Activated CD4-positive, alpha-beta T cell treated with anti-CD3 and anti-CD28 coated beads, Interleukin-2, amount 10 ng/mL, durations not matched to agents 7 days and 5 days (primary cell): Measurements from ENCODE around the gene MYT1. TPM values are rescaled to one million over a fixed set of nuclear protein-coding genes. Genes with fewer than 3 reads are reported as not detected.
"Not testable (repeated sequence)": the region's sequence is repeated elsewhere in the genome, so short reads cannot be mapped to it uniquely, and the experiment has no call there.

Source experiments
- CTCF ChIA-PET: fragments of 350-600 bp; sonication (Branson Sonifier 250); formaldehyde crosslinking; loops from one replicate; lab custom pipeline; 2021; ENCODE audit warnings: antibody characterized with exemption; lab: Charles Lee
- POLR2A ChIA-PET: fragments of 350-600 bp; sonication (Branson Sonifier 250); formaldehyde crosslinking; loops from one replicate; lab custom pipeline; 2021; ENCODE audit warnings: antibody characterized with exemption; lab: Charles Lee
- DNase-seq: peaks from one replicate; pipeline ENCODE4 v3.0.0-alpha.2; 2020
- H3K27ac Mint-ChIP-seq: one replicate; pipeline ENCODE4 v1.8.0; 2021; ENCODE audit warnings: mild to moderate bottlenecking, moderate library complexity, mixed read lengths
- H3K27me3 Mint-ChIP-seq: one replicate; pipeline ENCODE4 v1.8.0; 2021; ENCODE audit warnings: mixed read lengths
- H3K36me3 Mint-ChIP-seq: one replicate; pipeline ENCODE4 v1.8.0; 2021; ENCODE audit warnings: low read depth, mixed read lengths
- H3K4me1 Mint-ChIP-seq: one replicate; pipeline ENCODE4 v1.8.0; 2021; ENCODE audit warnings: mixed read lengths
- H3K4me3 Mint-ChIP-seq: one replicate; pipeline ENCODE4 v1.8.0; 2021; ENCODE audit warnings: mild to moderate bottlenecking, moderate library complexity, mixed read lengths
- H3K9me3 Mint-ChIP-seq: one replicate; pipeline ENCODE4 v1.8.0; 2021; ENCODE audit warnings: mixed read lengths
- total RNA-seq, 2 experiments: library from RNA; stranded (reverse); gene quantifications; one replicate each; pipeline ENCODE4 v1.2.3, GENCODE V29; 2021

Gene MYT1
- total RNA-seq, 2 experiments from 2014 or later, result not detected

- no peaks in the 10 kb centered on the region for H3K36me3 Mint-ChIP-seq
- no peak overlapping the region for H3K4me3 Mint-ChIP-seq
- H3K9me3 Mint-ChIP-seq, result no peaks in the 10 kb centered on the region
- peaks cover 2% of the 10 kb centered on the region for H3K27me3 Mint-ChIP-seq
- DNase-seq, result no peak
- ChIA-PET POLR2A (no interaction called here), CTCF (no interaction called here)
- H3K27ac Mint-ChIP-seq, result no peak overlapping the region
- H3K4me1 Mint-ChIP-seq, result no peaks in the 10 kb centered on the region
Observed at GRCh38 chr20:64173116-64173515, 8.9 kb downstream of the MYT1 start.

DNA sequence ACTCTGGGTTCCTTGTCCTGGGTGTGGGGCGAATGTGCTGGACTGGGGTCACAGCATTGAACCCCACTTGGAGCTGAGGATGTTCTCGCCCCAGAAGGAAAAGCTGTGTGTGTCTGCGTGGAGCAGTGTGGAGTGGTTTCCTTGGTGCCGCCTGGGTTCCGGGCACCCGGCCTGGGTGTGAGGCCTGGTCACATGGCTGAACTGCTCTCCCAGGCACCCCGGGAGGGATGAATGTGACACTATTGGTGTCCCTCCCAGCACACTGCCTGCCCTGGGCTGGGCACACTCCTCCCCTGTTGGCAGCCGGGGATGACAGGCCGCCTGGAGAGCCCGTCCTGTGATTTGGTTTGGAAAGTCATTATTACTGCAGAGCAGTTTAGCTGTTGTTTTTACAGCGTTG lies 12.3 kb downstream of the MYT1 start:
- H3K9me3 Mint-ChIP-seq, result peaks cover 8% of the 10 kb centered on the region
- H3K27me3 Mint-ChIP-seq, result peaks cover 2% of the 10 kb centered on the region
- no peak for DNase-seq
- POLR2A ChIA-PET, result no interaction called here
- CTCF ChIA-PET, result no interaction called here
- no peak overlapping the region for H3K4me3 Mint-ChIP-seq
- H3K36me3 Mint-ChIP-seq, result no peaks in the 10 kb centered on the region
- no peak overlapping the region for H3K27ac Mint-ChIP-seq
- H3K4me1 Mint-ChIP-seq, result peaks cover 14% of the 10 kb centered on the region

- no peak overlapping the region for H3K4me3 Mint-ChIP-seq
- peaks cover 2% of the 10 kb centered on the region for H3K27me3 Mint-ChIP-seq
- no peak for DNase-seq
- peaks cover 14% of the 10 kb centered on the region for H3K4me1 Mint-ChIP-seq
- ChIA-PET POLR2A (no interaction called here), CTCF (no interaction called here)
- H3K36me3 Mint-ChIP-seq, result no peaks in the 10 kb centered on the region
- no peak overlapping the region for H3K27ac Mint-ChIP-seq
- peaks cover 8% of the 10 kb centered on the region for H3K9me3 Mint-ChIP-seq
Observed at GRCh38 chr20:64176971-64177370, 12.7 kb downstream of the MYT1 start.

GRCh38 chr20:64177384-64177783 lies 13.1 kb downstream of the MYT1 start:
- CTCF ChIA-PET, result no interaction called here
- no peak overlapping the region for H3K4me3 Mint-ChIP-seq
- no peak overlapping the region for H3K27ac Mint-ChIP-seq
- peaks cover 14% of the 10 kb centered on the region for H3K4me1 Mint-ChIP-seq
- POLR2A ChIA-PET, result no interaction called here
- H3K27me3 Mint-ChIP-seq, result peaks cover 2% of the 10 kb centered on the region
- no peaks in the 10 kb centered on the region for H3K36me3 Mint-ChIP-seq
- peaks cover 8% of the 10 kb centered on the region for H3K9me3 Mint-ChIP-seq
- no peak for DNase-seq

DNA sequence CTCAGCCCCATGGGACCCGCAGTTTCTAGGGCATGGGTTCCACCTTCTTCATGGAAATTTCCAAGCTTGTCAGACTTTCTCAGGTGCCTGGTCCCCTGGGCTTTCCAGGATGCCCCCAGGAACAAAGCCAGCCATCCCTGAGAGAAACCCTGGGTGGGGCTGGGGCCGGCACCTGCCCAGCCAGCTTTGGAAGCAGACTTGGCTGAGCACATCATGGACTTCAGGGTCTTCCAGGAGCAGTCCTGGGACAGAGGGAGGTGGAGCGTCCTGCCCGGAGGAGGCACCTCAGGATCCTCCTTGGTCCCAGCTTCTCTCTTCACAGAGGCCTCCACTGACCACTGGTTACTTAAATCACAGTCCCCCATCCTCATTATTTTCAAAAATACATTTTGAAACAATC lies 13.5 kb downstream of the MYT1 start:
- H3K36me3 Mint-ChIP-seq, result no peaks in the 10 kb centered on the region
- H3K4me1 Mint-ChIP-seq, result peaks cover 14% of the 10 kb centered on the region
- CTCF ChIA-PET, result no interaction called here
- no peak overlapping the region for H3K4me3 Mint-ChIP-seq
- DNase-seq, result no peak
- H3K27ac Mint-ChIP-seq, result no peak overlapping the region
- POLR2A ChIA-PET, result no interaction called here
- H3K9me3 Mint-ChIP-seq, result peaks cover 8% of the 10 kb centered on the region
- H3K27me3 Mint-ChIP-seq, result peaks cover 2% of the 10 kb centered on the region

DNA sequence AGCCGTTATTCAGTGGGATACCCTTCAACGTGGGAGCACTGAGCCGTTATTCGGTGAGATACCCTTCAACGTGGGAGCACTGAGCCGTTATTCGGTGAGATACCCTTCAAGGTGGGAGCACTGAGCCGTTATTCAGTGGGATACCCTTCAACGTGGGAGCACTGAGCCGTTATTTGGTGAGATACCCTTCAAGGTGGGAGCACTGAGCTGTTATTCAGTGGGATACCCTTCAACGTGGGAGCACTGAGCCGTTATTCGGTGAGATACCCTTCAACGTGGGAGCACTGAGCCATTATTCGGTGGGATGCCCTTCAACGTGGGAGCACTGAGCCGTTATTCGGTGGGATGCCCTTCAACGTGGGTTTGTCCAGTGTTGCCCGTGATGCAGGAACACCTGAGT lies 14.7 kb downstream of the MYT1 start:
- POLR2A ChIA-PET, H3K27ac Mint-ChIP-seq, H3K9me3 Mint-ChIP-seq, CTCF ChIA-PET, DNase-seq, H3K36me3 Mint-ChIP-seq, H3K4me3 Mint-ChIP-seq, H3K27me3 Mint-ChIP-seq: not testable (repeated sequence)
- peaks cover 14% of the 10 kb centered on the region for H3K4me1 Mint-ChIP-seq

DNA sequence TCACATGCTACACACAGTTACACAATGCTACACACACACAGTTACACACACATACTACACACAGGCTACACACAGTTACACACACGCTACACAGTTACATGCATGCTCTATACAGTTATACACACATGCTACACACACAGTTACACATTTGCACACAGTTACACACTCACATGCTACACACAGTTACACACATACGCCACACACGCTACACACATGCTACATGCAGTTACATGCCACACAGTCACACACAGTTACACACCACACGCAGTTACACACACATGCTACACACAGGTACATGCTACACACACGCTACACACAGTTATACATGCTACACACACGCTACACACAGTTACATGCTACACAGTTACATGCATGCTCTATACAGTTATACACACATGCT lies 15.6 kb downstream of the MYT1 start:
- H3K9me3 Mint-ChIP-seq, result peaks cover 8% of the 10 kb centered on the region
- H3K4me3 Mint-ChIP-seq, result no peak overlapping the region
- H3K27ac Mint-ChIP-seq, result no peak overlapping the region
- H3K27me3 Mint-ChIP-seq, result no peaks in the 10 kb centered on the region
- no peaks in the 10 kb centered on the region for H3K36me3 Mint-ChIP-seq
- DNase-seq, result no peak
- POLR2A ChIA-PET, result no interaction called here
- CTCF ChIA-PET, result no interaction called here
- H3K4me1 Mint-ChIP-seq, result peaks cover 19% of the 10 kb centered on the region

DNA sequence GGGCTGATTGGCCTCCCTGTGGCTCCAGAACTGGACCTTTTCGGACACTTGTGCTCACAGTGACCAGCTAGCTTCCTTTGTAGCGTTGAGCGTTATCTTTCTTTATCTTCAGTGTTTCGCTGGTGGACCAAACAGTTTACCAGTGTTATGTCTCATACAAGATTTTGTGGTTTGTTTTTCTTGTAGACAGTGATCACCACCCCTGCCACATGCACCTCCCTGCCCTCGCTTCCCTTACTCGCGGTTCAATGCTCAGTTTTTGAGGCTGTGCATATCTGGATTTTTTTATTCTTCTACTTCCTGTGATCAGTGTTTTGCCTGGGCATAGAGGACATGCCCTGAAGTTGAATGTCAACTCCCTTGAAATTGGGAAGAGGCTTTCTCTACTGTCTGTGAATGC lies 16.4 kb downstream of the MYT1 start:
- ChIA-PET CTCF (no interaction called here), POLR2A (no interaction called here)
- H3K36me3 Mint-ChIP-seq, result no peaks in the 10 kb centered on the region

GRCh38 chr20:64181391-64181790 lies 17.1 kb downstream of the MYT1 start:
- no peaks in the 10 kb centered on the region for H3K36me3 Mint-ChIP-seq
- ChIA-PET POLR2A (no interaction called here), CTCF (no interaction called here)
- H3K9me3 Mint-ChIP-seq, result peaks cover 9% of the 10 kb centered on the region
- no peak overlapping the region for H3K4me3 Mint-ChIP-seq
- H3K27ac Mint-ChIP-seq, result no peak overlapping the region
- H3K27me3 Mint-ChIP-seq, result no peaks in the 10 kb centered on the region
- H3K4me1 Mint-ChIP-seq, result peaks cover 28% of the 10 kb centered on the region
- no peak for DNase-seq

More for the DNA sequence above, 16.4 kb downstream of the MYT1 start:
- Mint-ChIP-seq H3K4me1 (peaks cover 27% of the 10 kb centered on the region), H3K9me3 (peaks cover 9% of the 10 kb centered on the region), H3K27me3 (no peaks in the 10 kb centered on the region), H3K27ac (no peak overlapping the region), H3K4me3 (no peak overlapping the region)
- peak; percentile 13 for DNase-seq

- H3K27me3 Mint-ChIP-seq, result no peaks in the 10 kb centered on the region
- peaks cover 28% of the 10 kb centered on the region for H3K4me1 Mint-ChIP-seq
- CTCF ChIA-PET, result no interaction called here
- POLR2A ChIA-PET, result no interaction called here
- peaks cover 9% of the 10 kb centered on the region for H3K9me3 Mint-ChIP-seq
- no peaks in the 10 kb centered on the region for H3K36me3 Mint-ChIP-seq
- no peak overlapping the region for H3K27ac Mint-ChIP-seq
- H3K4me3 Mint-ChIP-seq, result no peak overlapping the region
- DNase-seq, result no peak
Observed at GRCh38 chr20:64182146-64182865, 18.1 kb downstream of the MYT1 start.

GRCh38 chr20:64183313-64183712 lies 19.1 kb downstream of the MYT1 start:
- Mint-ChIP-seq H3K36me3 (no peaks in the 10 kb centered on the region), H3K4me3 (no peak overlapping the region), H3K4me1 (peaks cover 28% of the 10 kb centered on the region), H3K27ac (no peak overlapping the region), H3K9me3 (peaks cover 9% of the 10 kb centered on the region), H3K27me3 (no peaks in the 10 kb centered on the region)
- POLR2A ChIA-PET, result no interaction called here
- no peak for DNase-seq
- CTCF ChIA-PET, result interaction anchor here (0.7 to 2.1 kb wide), 3 partner anchors 10 to 1157 kb away, joined by 3 to 7 read pairs (median 4); no protein-coding TSS in a partner anchor

- Mint-ChIP-seq H3K9me3 (peaks cover 6% of the 10 kb centered on the region), H3K27ac (no peak overlapping the region), H3K36me3 (no peaks in the 10 kb centered on the region), H3K27me3 (no peaks in the 10 kb centered on the region), H3K4me3 (no peak overlapping the region), H3K4me1 (peaks cover 28% of the 10 kb centered on the region)
- ChIA-PET POLR2A (no interaction called here), CTCF (interaction anchor here (1.4 to 2.1 kb wide), 2 partner anchors 8 to 101 kb away, joined by 5 to 7 read pairs; no protein-coding TSS in a partner anchor)
- DNase-seq, result no peak
Observed at GRCh38 chr20:64184795-64185194, 20.5 kb downstream of the MYT1 start.

DNA sequence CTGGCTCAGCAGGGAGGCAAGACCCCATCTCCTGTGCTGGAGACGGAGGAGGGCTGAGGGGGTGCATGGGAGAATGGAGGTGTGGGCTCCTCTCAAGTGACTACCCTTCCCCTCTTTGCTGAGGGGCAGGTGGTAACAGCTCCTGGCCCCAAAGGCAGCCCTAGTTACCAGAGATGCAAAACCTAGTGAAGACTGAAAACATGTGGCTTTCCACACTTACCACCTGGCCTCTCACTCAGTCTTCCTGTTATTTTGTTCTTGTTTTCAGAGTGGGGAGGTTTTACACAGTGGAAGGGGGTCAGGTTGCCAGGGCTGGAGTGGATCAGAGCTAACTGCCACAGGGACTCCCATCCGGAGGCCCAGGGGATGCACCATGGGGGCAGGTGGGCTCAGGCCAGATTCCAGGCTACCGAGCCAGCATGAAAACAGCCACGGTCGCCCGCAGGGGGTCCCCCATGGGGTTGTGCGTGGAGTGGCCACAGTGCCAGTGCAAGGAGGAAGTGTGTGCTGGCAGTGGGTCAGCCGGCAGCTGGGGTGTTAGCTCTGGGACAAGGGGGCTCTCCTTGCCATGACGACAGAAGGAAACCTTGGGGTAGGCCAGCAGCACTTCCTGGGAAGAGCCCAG lies 21.1 kb downstream of the MYT1 start:
- POLR2A ChIA-PET, result no interaction called here
- peaks cover 22% of the 10 kb centered on the region for H3K4me1 Mint-ChIP-seq
- H3K36me3 Mint-ChIP-seq, result no peaks in the 10 kb centered on the region
- CTCF ChIA-PET, result interaction anchor here (1.4 to 2.1 kb wide), 2 partner anchors 8 to 100 kb away, joined by 5 to 7 read pairs; no protein-coding TSS in a partner anchor
- H3K9me3 Mint-ChIP-seq, result peaks cover 2% of the 10 kb centered on the region
- DNase-seq, result no peak
- peak overlapping the region; percentile 25 for H3K27ac Mint-ChIP-seq
- H3K4me3 Mint-ChIP-seq, result no peak overlapping the region
- H3K27me3 Mint-ChIP-seq, result no peaks in the 10 kb centered on the region
